Naive thymus-derived CD4-positive, alpha-beta T cell (primary cell): ENCODE measurements around the gene PLCL1. TPM values are rescaled to one million over a fixed set of nuclear protein-coding genes. Genes with fewer than 3 reads are reported as not detected.

ENCODE experiments used
- ATAC-seq: fragments of 150-1000 bp; cut with Tn5 transposase; 2 replicates; pipeline ENCODE4 v1.10.0; 2021; ENCODE audit warnings: mild to moderate bottlenecking, moderate library complexity
- CTCF ChIA-PET: fragments of 350-600 bp; sonication (Branson Sonifier 250); formaldehyde crosslinking; loops from one replicate; lab custom pipeline; 2021; ENCODE audit warnings: antibody characterized with exemption; lab: Charles Lee
- POLR2A ChIA-PET: fragments of 350-600 bp; sonication (Branson Sonifier 250); formaldehyde crosslinking; loops from one replicate; lab custom pipeline; 2021; ENCODE audit warnings: antibody characterized with exemption, inconsistent platforms; lab: Charles Lee
- DNase-seq, 9 donors: peaks; one replicate each; pipeline versions ENCODE4 v3.0.0 to v3.0.0-alpha.2; 2020 to 2022; ENCODE audit warnings: mixed read lengths in 1 of 9
- H3K27ac ChIP-seq: one replicate; pipeline ENCODE4 v1.7.0; 2013; ENCODE audit warnings: mild to moderate bottlenecking, low read depth, low read length, moderate library complexity
- H3K27me3 ChIP-seq, 2 donors: one replicate each; pipeline ENCODE4 v1.7.0; 2013; ENCODE audit warnings: low read length in 2 of 2, mild to moderate bottlenecking in 2 of 2, moderate library complexity in 2 of 2; ENCODE audit not compliant: control insufficient read depth in 2 of 2, insufficient read depth in 2 of 2
- H3K36me3 ChIP-seq, 3 experiments: 1 replicate in 2 of 3; 2 replicates in 1 of 3; pipeline ENCODE4 v1.7.0; 2013; ENCODE audit warnings: low read length in 3 of 3, mild to moderate bottlenecking in 3 of 3, moderate library complexity in 1 of 3; ENCODE audit not compliant: insufficient read depth in 3 of 3, control insufficient read depth in 2 of 3
- H3K4me1 ChIP-seq, 2 donors: one replicate each; pipeline ENCODE4 v1.7.0; 2013; ENCODE audit warnings: low read length in 2 of 2, mild to moderate bottlenecking in 2 of 2, moderate library complexity in 1 of 2; ENCODE audit not compliant: control insufficient read depth in 2 of 2, insufficient read depth in 2 of 2
- H3K4me3 ChIP-seq: 2 replicates; pipeline ENCODE4 v1.7.0; 2013; ENCODE audit warnings: mild to moderate bottlenecking, low read length
- H3K9me3 ChIP-seq, 3 experiments: 1 replicate in 2 of 3; 2 replicates in 1 of 3; pipeline ENCODE4 v1.7.0; 2013; ENCODE audit warnings: low read length in 3 of 3; ENCODE audit not compliant: control insufficient read depth in 2 of 3
- H3K27ac Mint-ChIP-seq, 9 donors: one replicate each; pipeline ENCODE4 v1.8.0; 2020 to 2022; ENCODE audit warnings: mixed read lengths in 9 of 9, mild to moderate bottlenecking in 8 of 9, moderate library complexity in 5 of 9, inconsistent platforms in 2 of 9
- H3K27me3 Mint-ChIP-seq, 5 donors: one replicate each; pipeline ENCODE4 v1.8.0; 2021 to 2022; ENCODE audit warnings: mixed read lengths in 5 of 5, mild to moderate bottlenecking in 1 of 5
- H3K36me3 Mint-ChIP-seq, 5 donors: one replicate each; pipeline ENCODE4 v1.8.0; 2020 to 2022; ENCODE audit warnings: mixed read lengths in 5 of 5, mild to moderate bottlenecking in 3 of 5, inconsistent platforms in 1 of 5
- H3K4me1 Mint-ChIP-seq, 7 donors: one replicate each; pipeline ENCODE4 v1.8.0; 2020 to 2022; ENCODE audit warnings: mixed read lengths in 7 of 7, mild to moderate bottlenecking in 3 of 7, inconsistent platforms in 1 of 7
- H3K4me3 Mint-ChIP-seq, 10 donors: one replicate each; pipeline ENCODE4 v1.8.0; 2020 to 2022; ENCODE audit warnings: mild to moderate bottlenecking in 10 of 10, mixed read lengths in 10 of 10, moderate library complexity in 6 of 10, inconsistent platforms in 2 of 10
- H3K9me3 Mint-ChIP-seq, 11 donors: one replicate each; pipeline ENCODE4 v1.8.0; 2020 to 2022; ENCODE audit warnings: mixed read lengths in 11 of 11, mild to moderate bottlenecking in 4 of 11, inconsistent platforms in 1 of 11, moderate library complexity in 1 of 11
- intact Hi-C, 2 donors: fragments of 100-400 bp; cut with micrococcal nuclease; formaldehyde crosslinking; loops; one replicate each; pipeline ENCODE4 v1.15.1; 2023
- polyA plus RNA-seq, 2 donors: library from polyadenylated mRNA; unstranded; fragments of 300-500 nt; fragmentation: Illumina TruSeq; gene quantifications; one replicate each; pipeline ENCODE4 v1.2.3, GENCODE V29; 2021
- total RNA-seq, 6 experiments: library from RNA in 5 of 6; stranded (reverse) in 5 of 6; gene quantifications; 1 replicate in 5 of 6; 2 replicates in 1 of 6; pipeline ENCODE4 v1.2.3 and lab custom pipeline; 2021 to 2026

Gene PLCL1
- total and polyA plus RNA-seq, 7 experiments from 2014 or later, result 1.8 to 33.7 (median 22.7) TPM

GRCh38 chr2:198097630-198098029 is 293.2 kb downstream of the PLCL1 start:
- H3K27me3 Mint-ChIP-seq, result no peaks in the 10 kb centered on the region
- ATAC-seq (no peak), DNase-seq (no peak)
- H3K9me3 ChIP-seq, result no peaks in the 10 kb centered on the region
- H3K4me3 ChIP-seq, result no peak overlapping the region
- POLR2A ChIA-PET, result interaction anchor here (0.7 kb wide), 1 partner anchor 56 kb away, joined by 3 read pairs; no protein-coding TSS in a partner anchor
- H3K27ac ChIP-seq, result no peak overlapping the region
- H3K4me3 Mint-ChIP-seq, result no peak overlapping the region
- no peaks in the 10 kb centered on the region for H3K4me1 ChIP-seq
- peaks cover 0 to 5% (median 0%) of the 10 kb centered on the region in 11 donors for H3K9me3 Mint-ChIP-seq
- H3K4me1 Mint-ChIP-seq, result peaks cover 0 to 14% (median 9%) of the 10 kb centered on the region in 7 donors
- H3K27ac Mint-ChIP-seq, result peak overlapping the region in 1 of 9 donors; percentile 13
- CTCF ChIA-PET, result no interaction called here
- peaks cover 0 to 24% (median 0%) of the 10 kb centered on the region in 3 experiments for H3K36me3 ChIP-seq
- intact Hi-C loops, result no loop called here
- peaks cover 0 to 64% (median 41%) of the 10 kb centered on the region in 5 donors for H3K36me3 Mint-ChIP-seq
- H3K27me3 ChIP-seq, result no peaks in the 10 kb centered on the region

GRCh38 chr2:198098386-198098785 is 294.0 kb downstream of the PLCL1 start:
- peaks cover 0 to 61% (median 39%) of the 10 kb centered on the region in 5 donors for H3K36me3 Mint-ChIP-seq
- H3K27me3 Mint-ChIP-seq, result no peaks in the 10 kb centered on the region
- Histone ChIP-seq H3K4me1 (no peaks in the 10 kb centered on the region), H3K36me3 (peaks cover 0 to 28% (median 0%) of the 10 kb centered on the region in 3 experiments), H3K27ac (no peak overlapping the region), H3K4me3 (no peak overlapping the region), H3K9me3 (no peaks in the 10 kb centered on the region), H3K27me3 (no peaks in the 10 kb centered on the region)
- H3K4me3 Mint-ChIP-seq, result no peak overlapping the region
- no peak for DNase-seq
- ATAC-seq, result no peak
- ChIA-PET POLR2A (no interaction called here), CTCF (interaction anchor here (0.6 kb wide), 1 partner anchor 114 kb away, joined by 4 read pairs; no protein-coding TSS in a partner anchor)
- intact Hi-C loops, result no loop called here
- H3K9me3 Mint-ChIP-seq, result peaks cover 0 to 5% (median 0%) of the 10 kb centered on the region in 11 donors
- H3K27ac Mint-ChIP-seq, result no peak overlapping the region
- H3K4me1 Mint-ChIP-seq, result peaks cover 0 to 14% (median 8%) of the 10 kb centered on the region in 7 donors

- DNase-seq, result no peak
- no peaks in the 10 kb centered on the region for H3K4me1 ChIP-seq
- H3K4me3 ChIP-seq, result no peak overlapping the region
- Mint-ChIP-seq H3K27me3 (no peaks in the 10 kb centered on the region), H3K9me3 (peaks cover 0 to 5% (median 0%) of the 10 kb centered on the region in 11 donors), H3K27ac (no peak overlapping the region), H3K4me1 (peaks cover 0 to 14% (median 8%) of the 10 kb centered on the region in 7 donors), H3K4me3 (no peak overlapping the region), H3K36me3 (peaks cover 0 to 65% (median 44%) of the 10 kb centered on the region in 5 donors)
- H3K27ac ChIP-seq, result no peak overlapping the region
- intact Hi-C loops, result no loop called here
- H3K27me3 ChIP-seq, result no peaks in the 10 kb centered on the region
- ChIA-PET CTCF (interaction anchor here (0.9 kb wide), 1 partner anchor 9 kb away, joined by 3 read pairs; no protein-coding TSS in a partner anchor), POLR2A (no interaction called here)
- H3K36me3 ChIP-seq, result peaks cover 0 to 33% (median 0%) of the 10 kb centered on the region in 3 experiments
- no peak for ATAC-seq
- H3K9me3 ChIP-seq, result no peaks in the 10 kb centered on the region
Measured at GRCh38 chr2:198098918-198099317, 294.5 kb downstream of the PLCL1 start.

GRCh38 chr2:198100346-198100745 is 296.0 kb downstream of the PLCL1 start:
- no peaks in the 10 kb centered on the region for H3K27me3 Mint-ChIP-seq
- peaks cover 0 to 5% (median 0%) of the 10 kb centered on the region in 11 donors for H3K9me3 Mint-ChIP-seq
- Histone ChIP-seq H3K27ac (no peak overlapping the region), H3K4me3 (no peak overlapping the region), H3K4me1 (no peaks in the 10 kb centered on the region), H3K27me3 (no peaks in the 10 kb centered on the region), H3K36me3 (peaks cover 0 to 38% (median 0%) of the 10 kb centered on the region in 3 experiments), H3K9me3 (no peaks in the 10 kb centered on the region)
- peaks cover 0 to 19% (median 12%) of the 10 kb centered on the region in 7 donors for H3K4me1 Mint-ChIP-seq
- peak overlapping the region in 3 of 9 donors; percentile 0 to 15 (median 1) for H3K27ac Mint-ChIP-seq
- peaks cover 0 to 66% (median 52%) of the 10 kb centered on the region in 5 donors for H3K36me3 Mint-ChIP-seq
- intact Hi-C loops, result no loop called here
- ChIA-PET CTCF (no interaction called here), POLR2A (interaction anchor here (0.6 kb wide), 1 partner anchor 197 kb away, joined by 5 read pairs; no protein-coding TSS in a partner anchor)
- ATAC-seq (no peak), DNase-seq (no peak)
- H3K4me3 Mint-ChIP-seq, result no peak overlapping the region

GRCh38 chr2:198101688-198102087 is 297.3 kb downstream of the PLCL1 start:
- POLR2A ChIA-PET, result interaction anchor here (0.6 kb wide), 1 partner anchor 18 kb away, joined by 4 read pairs; no protein-coding TSS in a partner anchor
- peaks cover 0 to 45% (median 0%) of the 10 kb centered on the region in 3 experiments for H3K36me3 ChIP-seq
- H3K9me3 ChIP-seq, result no peaks in the 10 kb centered on the region
- no peaks in the 10 kb centered on the region for H3K4me1 ChIP-seq
- Mint-ChIP-seq H3K4me3 (no peak overlapping the region), H3K4me1 (peaks cover 0 to 19% (median 12%) of the 10 kb centered on the region in 7 donors), H3K27me3 (no peaks in the 10 kb centered on the region), H3K27ac (peak overlapping the region in 1 of 9 donors; percentile 5), H3K9me3 (peaks cover 0 to 5% (median 0%) of the 10 kb centered on the region in 11 donors), H3K36me3 (peaks cover 0 to 72% (median 63%) of the 10 kb centered on the region in 5 donors)
- CTCF ChIA-PET, result no interaction called here
- DNase-seq (no peak), ATAC-seq (no peak)
- no peak overlapping the region for H3K4me3 ChIP-seq
- intact Hi-C loops, result no loop called here
- no peak overlapping the region for H3K27ac ChIP-seq
- no peaks in the 10 kb centered on the region for H3K27me3 ChIP-seq

- peaks cover 0 to 5% (median 0%) of the 10 kb centered on the region in 11 donors for H3K9me3 Mint-ChIP-seq
- intact Hi-C loops, result no loop called here
- no peaks in the 10 kb centered on the region for H3K27me3 Mint-ChIP-seq
- H3K4me3 Mint-ChIP-seq, result no peak overlapping the region
- Histone ChIP-seq H3K36me3 (peaks cover 0 to 45% (median 0%) of the 10 kb centered on the region in 3 experiments), H3K4me1 (no peaks in the 10 kb centered on the region), H3K27me3 (no peaks in the 10 kb centered on the region), H3K27ac (no peak overlapping the region), H3K4me3 (no peak overlapping the region), H3K9me3 (no peaks in the 10 kb centered on the region)
- ATAC-seq, result no peak
- ChIA-PET CTCF (no interaction called here), POLR2A (interaction anchor here (0.6 kb wide), 1 partner anchor 19 kb away, joined by 4 read pairs; no protein-coding TSS in a partner anchor)
- peaks cover 0 to 73% (median 63%) of the 10 kb centered on the region in 5 donors for H3K36me3 Mint-ChIP-seq
- peak overlapping the region in 1 of 9 donors; percentile 5 for H3K27ac Mint-ChIP-seq
- DNase-seq, result no peak
- H3K4me1 Mint-ChIP-seq, result peaks cover 0 to 19% (median 12%) of the 10 kb centered on the region in 7 donors
Measured at GRCh38 chr2:198102120-198102519, 297.7 kb downstream of the PLCL1 start.
